Measurements from ENCODE around the gene HERC2. TPM values are rescaled to one million over a fixed set of nuclear protein-coding genes. Genes with fewer than 3 reads are reported as not detected.

Gene HERC2
- total and polyA plus RNA-seq, 9 of the 15 experiments (the other 6 are each of a cell fraction or from before 2014, with no cell fraction given): 10.6 to 84.0 (median 42.6) TPM

DNA sequence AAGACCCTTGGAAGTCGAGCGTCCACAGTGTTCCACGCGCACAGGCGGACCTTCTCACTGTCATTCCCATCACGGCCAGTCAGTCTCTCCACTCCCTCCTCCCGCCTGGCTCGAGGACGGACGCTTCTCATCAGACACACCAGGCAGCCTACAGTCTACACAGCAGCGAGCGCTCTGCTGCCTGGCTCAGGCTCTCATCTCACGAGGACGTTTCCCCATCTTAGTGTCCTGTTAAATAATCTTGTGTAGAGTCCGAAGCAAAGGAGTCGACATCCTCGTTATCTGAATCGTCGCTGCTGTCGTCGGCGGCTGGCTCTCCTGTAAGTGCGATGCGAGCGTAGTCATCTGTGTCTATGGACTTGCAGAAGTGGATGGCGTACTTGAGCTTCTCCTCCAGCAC lies 210.4 kb downstream of the HERC2 start:
- ATAC-seq (no peak), DNase-seq (ENCODE audit: extremely low read depth in 1 of 4, low spot score in 3 of 4) (no peak), FAIRE-seq (no peak)
- Histone ChIP-seq H3K4me3 (no peak overlapping the region), H4K20me1 (replicated peaks; ENCODE audit: control insufficient read depth, insufficient read depth, low read length) (no peaks in the 10 kb centered on the region; the same call in 1 of the 2 replicates), H3K27me3 (ENCODE audit: control insufficient read depth in 2 of 2, insufficient read depth in 2 of 2, low read length in 2 of 2) (no peaks in the 10 kb centered on the region), H3K4me2 (ENCODE audit: insufficient read depth, low read length) (no peak overlapping the region), H3K27ac (ENCODE audit: extremely low read depth, low read depth, low read length) (no peak overlapping the region), H3K79me2 (ENCODE audit: control insufficient read depth, insufficient read depth, low read length) (no peaks in the 10 kb centered on the region), H3K9me3 (replicated peaks; ENCODE audit: control insufficient read depth, insufficient read depth, low read depth, low read length) (no peaks in the 10 kb centered on the region), H3K9me1 (ENCODE audit: control insufficient read depth, insufficient read depth, low read length) (no peaks in the 10 kb centered on the region), H3K9ac (ENCODE audit: insufficient read depth in 1 of 2, low read depth in 2 of 2, low read length in 2 of 2) (peak overlapping the region in 1 of 2 experiments; percentile 50; a peak in 1 of 4 replicates), H2AFZ (ENCODE audit: low read depth, low read length) (no peak overlapping the region), H3K36me3 (ENCODE audit: control insufficient read depth, insufficient read depth, low read length) (peaks cover 54% of the 10 kb centered on the region; the same call in 2 of the 3 replicates), H3K4me1 (replicated peaks in 1 of 2; ENCODE audit: control insufficient read depth in 2 of 2, insufficient read depth in 2 of 2, low read length in 2 of 2) (peaks cover 0 to 4% of the 10 kb centered on the region in 2 experiments; a peak in 1 of 5 replicates)
- intact Hi-C loops (cut with micrococcal nuclease) (no loop called here), in situ Hi-C loops (cut with MboI) (no loop called here)
- BruUV-seq (replicated peaks): TSS peak; percentile 32
- POLR2A ChIA-PET: no interaction called here
- CTCF ChIA-PET (ENCODE audit: low intra/inter-chr PET ratio): no interaction called here
- 95% methylated on average over 20 of the region's 26 CpGs for WGBS (ENCODE audit: insufficient coverage, low coverage, missing lambda C conversion rate)
- no peak for TF ChIP-seq BHLHE40 (IDR thresholded peaks at IDR 0.05; ENCODE audit: low read length)
- no peak for TF ChIP-seq KHSRP (IDR thresholded peaks at IDR 0.05)
- TF ChIP-seq RFX1 (IDR thresholded peaks at IDR 0.05): no peak
- no peak for TF ChIP-seq RHOXF2B (CRISPR knock-in tag; conservative IDR thresholded peaks at IDR 0.05)
- TF ChIP-seq RBBP5 (IDR thresholded peaks at IDR 0.05; ENCODE audit: borderline replicate concordance, insufficient read depth, low read length, poor library complexity, severe bottlenecking): no peak
- no peak for TF ChIP-seq CTBP1 (IDR thresholded peaks at IDR 0.05; ENCODE audit: borderline replicate concordance)
- no peak for TF ChIP-seq ATF2 (CRISPR knock-in tag; IDR thresholded peaks at IDR 0.05)
- no peak for TF ChIP-seq HMG20B (CRISPR knock-in tag; IDR thresholded peaks at IDR 0.05)
- no peak for TF ChIP-seq SIN3B (IDR thresholded peaks at IDR 0.05; ENCODE audit: low read depth)
- no peak for TF ChIP-seq SMAD2 (IDR thresholded peaks at IDR 0.05; ENCODE audit: low read depth, low read length)
- no peak for TF ChIP-seq NFRKB (IDR thresholded peaks at IDR 0.05; ENCODE audit: low read depth)
- TF ChIP-seq ZNF507 (tag; conservative IDR thresholded peaks at IDR 0.05): no peak
- TF ChIP-seq HDAC3 (IDR thresholded peaks at IDR 0.05; ENCODE audit: borderline replicate concordance, partially characterized antibody): no peak
